Gastrocnemius medialis (tissue), 4 donors: ENCODE measurements around the gene NDUFA13. TPM values are rescaled to one million over a fixed set of nuclear protein-coding genes. Genes with fewer than 3 reads are reported as not detected.

ENCODE experiments used
- ATAC-seq, 2 donors: fragments of 150-250 bp; one replicate each; pipeline ENCODE4 v1.9.1; 2016
- DNase-seq, 2 donors: peaks; one replicate each; pipeline ENCODE4 v3.0.0-alpha.2; 2019
- H3K27ac ChIP-seq, 4 donors: fragments of 200-600 bp; sonication (generic); 1 replicate in 1 of 4; 2 replicates in 3 of 4; pipeline ENCODE4 v1.5.1; 2016 to 2018; ENCODE audit warnings: mild to moderate bottlenecking in 2 of 4, moderate library complexity in 1 of 4
- H3K27me3 ChIP-seq, 3 donors: fragments of 200-600 bp; sonication (generic) in 2 of 3; 1 replicate in 1 of 3; 2 replicates in 2 of 3; pipeline versions ENCODE4 v1.5.1 to v1.6.0; 2016 to 2019; ENCODE audit warnings: mild to moderate bottlenecking in 1 of 3, moderate library complexity in 1 of 3
- H3K36me3 ChIP-seq, 2 donors: fragments of 200-600 bp; sonication (generic) in 1 of 2; one replicate each; pipeline ENCODE4 v1.5.1; 2017 to 2018
- H3K4me1 ChIP-seq, 2 donors: fragments of 200-600 bp; sonication (generic) in 1 of 2; one replicate each; pipeline ENCODE4 v1.5.1; 2016 to 2017; ENCODE audit warnings: mild to moderate bottlenecking in 2 of 2
- H3K4me3 ChIP-seq, 4 donors: fragments of 200-600 bp; sonication (generic) in 3 of 4; 1 replicate in 1 of 4; 2 replicates in 3 of 4; pipeline ENCODE4 v1.5.1; 2016 to 2019; ENCODE audit warnings: mild to moderate bottlenecking in 2 of 4
- H3K9me3 ChIP-seq, 3 donors: fragments of 200-600 bp; sonication (generic) in 2 of 3; 1 replicate in 1 of 3; 2 replicates in 2 of 3; pipeline ENCODE4 v1.5.1; 2016 to 2019
- POLR2A ChIP-seq, 2 donors: fragments of 450-650 bp; IDR thresholded peaks; one replicate each; pipeline ENCODE4 v1.6.1; 2017; ENCODE audit warnings: antibody characterized with exemption in 2 of 2, mild to moderate bottlenecking in 2 of 2, moderate library complexity in 2 of 2
- in situ Hi-C, 4 donors: fragments of 200-750 bp; cut with MboI; loops; one replicate each; pipeline versions ENCODE4 v1.15.0 to v1.8.0; 2017; ENCODE audit warnings: low sequenced_read_pairs in 4 of 4
- intact Hi-C: fragments of 100-400 bp; cut with DNase I; formaldehyde crosslinking; loops from one replicate; pipeline ENCODE4 v1.15.1; 2023; ENCODE audit warnings: low total_unique reads
- total RNA-seq, 4 donors: library from RNA; depleted of rRNA; stranded (reverse); fragments of >200 nt; gene quantifications; one replicate each; pipeline versions ENCODE4 v1.1.0 to v1.2.3, GENCODE V29; 2016
- TF ChIP-seq, protein P1 (sequence below), 5 experiments: fragments of 450-650 bp in 3 of 5; fragments of 200-600 bp in 2 of 5; sonication (generic) in 2 of 5; IDR thresholded peaks in 4 of 5; conservative IDR thresholded peaks in 1 of 5; 1 replicate in 4 of 5; 2 replicates in 1 of 5; pipeline ENCODE4 v1.5.1; 2016 to 2019; ENCODE audit warnings: antibody characterized with exemption in 5 of 5, mild to moderate bottlenecking in 3 of 5, moderate library complexity in 3 of 5

Gene NDUFA13
- total RNA-seq, 4 donors from 2014 or later: 41.8 to 201 (median 50.5) TPM

DNA sequence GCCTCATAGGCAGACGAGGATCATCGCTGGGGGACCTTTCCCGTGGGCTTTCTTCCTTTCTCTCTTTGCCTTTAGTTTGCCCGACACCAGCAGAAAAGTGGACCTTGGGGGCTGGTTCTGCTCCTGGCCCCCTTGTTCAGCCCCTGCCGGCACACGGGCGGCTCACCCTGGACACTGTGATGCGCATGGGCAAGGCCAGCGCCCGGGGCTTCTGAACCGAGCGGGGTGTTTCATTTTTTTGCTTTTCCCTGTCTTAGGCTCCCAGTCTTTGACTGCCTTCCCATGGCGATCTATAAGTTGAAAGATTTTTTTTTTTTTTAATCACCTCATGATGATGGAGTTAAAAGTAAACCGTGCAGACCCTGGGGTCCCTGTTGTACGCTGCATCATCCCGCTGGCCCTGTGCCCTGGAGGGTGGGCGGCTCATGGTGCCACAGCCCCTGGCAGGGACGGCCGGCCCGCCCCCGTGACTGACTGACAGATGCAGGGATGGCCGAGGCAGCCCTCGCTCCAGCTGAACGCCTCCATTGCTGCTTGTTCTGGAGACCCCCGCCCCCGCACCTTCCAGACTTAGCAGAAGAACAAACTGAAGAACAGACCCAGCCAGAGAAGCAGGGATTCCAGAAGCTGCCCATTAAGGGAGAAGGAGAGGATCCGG lies 10.2 kb upstream of the NDUFA13 start:
- DNase-seq (no peak), ATAC-seq (no peak)
- no peak overlapping the region for H3K27ac ChIP-seq
- no peak overlapping the region for H3K4me3 ChIP-seq
- no peaks in the 10 kb centered on the region for H3K4me1 ChIP-seq
- H3K27me3 ChIP-seq: no peaks in the 10 kb centered on the region
- TF ChIP-seq, protein P1, sequence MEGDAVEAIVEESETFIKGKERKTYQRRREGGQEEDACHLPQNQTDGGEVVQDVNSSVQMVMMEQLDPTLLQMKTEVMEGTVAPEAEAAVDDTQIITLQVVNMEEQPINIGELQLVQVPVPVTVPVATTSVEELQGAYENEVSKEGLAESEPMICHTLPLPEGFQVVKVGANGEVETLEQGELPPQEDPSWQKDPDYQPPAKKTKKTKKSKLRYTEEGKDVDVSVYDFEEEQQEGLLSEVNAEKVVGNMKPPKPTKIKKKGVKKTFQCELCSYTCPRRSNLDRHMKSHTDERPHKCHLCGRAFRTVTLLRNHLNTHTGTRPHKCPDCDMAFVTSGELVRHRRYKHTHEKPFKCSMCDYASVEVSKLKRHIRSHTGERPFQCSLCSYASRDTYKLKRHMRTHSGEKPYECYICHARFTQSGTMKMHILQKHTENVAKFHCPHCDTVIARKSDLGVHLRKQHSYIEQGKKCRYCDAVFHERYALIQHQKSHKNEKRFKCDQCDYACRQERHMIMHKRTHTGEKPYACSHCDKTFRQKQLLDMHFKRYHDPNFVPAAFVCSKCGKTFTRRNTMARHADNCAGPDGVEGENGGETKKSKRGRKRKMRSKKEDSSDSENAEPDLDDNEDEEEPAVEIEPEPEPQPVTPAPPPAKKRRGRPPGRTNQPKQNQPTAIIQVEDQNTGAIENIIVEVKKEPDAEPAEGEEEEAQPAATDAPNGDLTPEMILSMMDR (IDR thresholded peaks at IDR 0.05 in 4 of 5, conservative IDR thresholded peaks at IDR 0.05 in 1 of 5): no peak
- no peak for TF ChIP-seq POLR2A (IDR thresholded peaks at IDR 0.05)
- in situ Hi-C loops (no loop called here), intact Hi-C loops (no loop called here)
- H3K9me3 ChIP-seq: no peaks in the 10 kb centered on the region
- peaks cover 0 to 65% of the 10 kb centered on the region in 2 donors for H3K36me3 ChIP-seq

DNA sequence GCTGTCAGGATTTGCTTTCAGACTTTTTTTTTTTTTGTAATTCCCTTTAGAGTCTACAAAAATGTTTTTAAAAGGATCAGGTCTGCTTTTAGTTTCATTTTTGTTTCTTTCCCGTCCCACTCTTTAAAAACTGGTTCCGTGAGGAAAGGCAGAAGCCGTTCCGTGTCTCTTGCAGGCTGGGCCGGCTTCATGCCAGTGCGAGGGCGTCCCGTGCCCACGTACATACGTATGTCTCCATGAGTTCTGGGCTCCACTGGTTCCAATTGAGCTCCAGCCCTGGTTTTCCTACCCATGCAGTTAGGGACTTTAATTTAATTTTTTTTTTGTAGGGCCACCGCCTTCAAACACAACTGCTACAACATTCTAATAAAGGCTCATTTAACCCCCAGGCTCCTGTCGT lies 9.4 kb upstream of the NDUFA13 start:
- in situ Hi-C loops: no loop called here
- ATAC-seq (no peak), DNase-seq (no peak)
- H3K4me3 ChIP-seq: no peak overlapping the region
- no peaks in the 10 kb centered on the region for H3K27me3 ChIP-seq
- H3K9me3 ChIP-seq: no peaks in the 10 kb centered on the region
- TF ChIP-seq, protein P1 (IDR thresholded peaks at IDR 0.05 in 4 of 5, conservative IDR thresholded peaks at IDR 0.05 in 1 of 5): no peak
- H3K27ac ChIP-seq: no peak overlapping the region
- peaks cover 0 to 57% of the 10 kb centered on the region in 2 donors for H3K36me3 ChIP-seq
- H3K4me1 ChIP-seq: no peaks in the 10 kb centered on the region
- intact Hi-C loops: no loop called here

DNA sequence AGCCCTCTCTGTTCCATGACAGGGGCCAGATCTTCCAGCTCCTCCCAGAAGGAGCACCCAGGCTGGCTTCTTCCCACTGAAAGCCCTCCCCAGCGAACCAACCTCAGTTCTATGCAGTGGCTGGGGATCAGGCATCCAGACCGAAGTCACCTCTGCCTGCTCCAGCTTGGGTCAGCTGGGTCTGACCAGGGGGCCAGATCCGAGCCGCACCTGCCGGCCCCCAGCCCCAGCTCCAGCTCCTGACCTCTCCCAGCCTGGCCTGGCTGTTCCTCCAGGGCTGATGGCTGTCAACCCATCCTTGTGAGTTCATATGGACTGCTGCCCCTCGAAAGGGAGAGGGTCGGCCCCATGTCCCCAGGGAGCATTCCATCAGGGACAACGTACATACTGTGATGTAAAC lies 8.7 kb upstream of the NDUFA13 start:
- Histone ChIP-seq H3K4me1 (no peaks in the 10 kb centered on the region), H3K36me3 (peaks cover 0 to 50% of the 10 kb centered on the region in 2 donors), H3K27ac (no peak overlapping the region), H3K9me3 (no peaks in the 10 kb centered on the region), H3K4me3 (no peak overlapping the region), H3K27me3 (no peaks in the 10 kb centered on the region)
- no peak for DNase-seq
- no peak for TF ChIP-seq POLR2A (IDR thresholded peaks at IDR 0.05)
- TF ChIP-seq, protein P1 (IDR thresholded peaks at IDR 0.05 in 4 of 5, conservative IDR thresholded peaks at IDR 0.05 in 1 of 5): no peak
- ATAC-seq: no peak
- in situ Hi-C loops: no loop called here
- intact Hi-C loops: no loop called here

DNA sequence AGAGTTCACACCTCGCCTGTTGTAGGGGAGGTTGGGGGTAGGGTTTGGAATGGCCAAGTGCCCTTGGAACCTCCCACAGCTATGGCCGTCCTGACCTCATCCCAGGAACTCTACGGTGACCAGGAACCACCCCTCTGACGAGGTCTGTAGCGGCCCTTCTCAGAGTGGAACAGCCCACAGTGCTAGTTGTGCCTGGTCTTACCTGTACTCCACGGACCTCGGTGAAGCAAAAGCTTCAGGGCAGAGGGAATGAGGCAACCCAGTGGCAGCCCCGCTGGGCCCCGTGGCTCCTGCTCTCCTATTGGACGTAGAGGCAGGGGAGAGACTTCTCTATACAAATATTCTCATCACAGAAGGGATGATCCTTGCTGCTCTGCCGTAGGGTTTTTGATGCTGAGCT lies 7.8 kb upstream of the NDUFA13 start:
- peaks cover 0 to 41% of the 10 kb centered on the region in 2 donors for H3K36me3 ChIP-seq
- H3K9me3 ChIP-seq: no peaks in the 10 kb centered on the region
- no peak overlapping the region for H3K4me3 ChIP-seq
- no peaks in the 10 kb centered on the region for H3K27me3 ChIP-seq
- no peak overlapping the region for H3K27ac ChIP-seq
- ATAC-seq (no peak), DNase-seq (no peak)
- TF ChIP-seq, protein P1 (IDR thresholded peaks at IDR 0.05 in 4 of 5, conservative IDR thresholded peaks at IDR 0.05 in 1 of 5): no peak
- TF ChIP-seq POLR2A (IDR thresholded peaks at IDR 0.05): no peak
- no peaks in the 10 kb centered on the region for H3K4me1 ChIP-seq
- in situ Hi-C loops (no loop called here), intact Hi-C loops (no loop called here)

DNA sequence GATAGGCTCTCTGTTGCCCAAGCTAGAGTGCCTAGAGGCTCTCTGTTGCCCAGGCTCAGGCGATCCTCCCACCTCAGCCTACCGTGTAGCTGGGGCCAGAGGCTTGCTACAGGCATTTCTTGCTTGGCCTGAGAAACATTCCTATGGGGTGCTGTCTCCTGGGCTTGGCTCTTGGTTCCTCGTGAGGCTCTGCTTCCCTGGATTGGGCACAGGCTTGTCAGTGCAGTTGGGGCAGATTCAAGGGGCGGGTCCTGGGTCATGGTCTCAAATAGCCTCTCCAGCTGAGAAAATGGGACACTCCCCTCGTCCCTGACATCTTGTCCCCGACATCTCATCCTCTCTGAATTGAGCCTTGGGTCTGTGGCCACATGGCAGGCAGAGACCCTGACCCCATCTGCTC lies 5.6 kb upstream of the NDUFA13 start:
- H3K4me1 ChIP-seq: peaks cover 1 to 12% of the 10 kb centered on the region in 2 donors
- intact Hi-C loops (no loop called here), in situ Hi-C loops (no loop called here)
- ATAC-seq (no peak), DNase-seq (no peak)
- H3K9me3 ChIP-seq: no peaks in the 10 kb centered on the region
- H3K27ac ChIP-seq: no peak overlapping the region
- peaks cover 0 to 22% of the 10 kb centered on the region in 2 donors for H3K36me3 ChIP-seq
- no peak overlapping the region for H3K4me3 ChIP-seq
- no peak for TF ChIP-seq POLR2A (IDR thresholded peaks at IDR 0.05)
- TF ChIP-seq, protein P1 (IDR thresholded peaks at IDR 0.05 in 4 of 5, conservative IDR thresholded peaks at IDR 0.05 in 1 of 5): no peak
- H3K27me3 ChIP-seq: no peaks in the 10 kb centered on the region
